Stimulated activated CD4-positive, alpha-beta T cell treated with anti-CD3 and anti-CD28 coated beads, Interleukin-12 subunit alpha, Interleukin-12 subunit beta, amount 100 ng/mL, for 4 hours (primary cell): ENCODE data around the gene RAB3GAP1.
"Not testable (repeated sequence)": the region's sequence is repeated elsewhere in the genome, so short reads cannot be mapped to it uniquely, and the experiment has no call there.

Source experiments
- DNase-seq: peaks from one replicate; pipeline ENCODE4 v3.0.0-alpha.2; 2020

Gene RAB3GAP1

DNA sequence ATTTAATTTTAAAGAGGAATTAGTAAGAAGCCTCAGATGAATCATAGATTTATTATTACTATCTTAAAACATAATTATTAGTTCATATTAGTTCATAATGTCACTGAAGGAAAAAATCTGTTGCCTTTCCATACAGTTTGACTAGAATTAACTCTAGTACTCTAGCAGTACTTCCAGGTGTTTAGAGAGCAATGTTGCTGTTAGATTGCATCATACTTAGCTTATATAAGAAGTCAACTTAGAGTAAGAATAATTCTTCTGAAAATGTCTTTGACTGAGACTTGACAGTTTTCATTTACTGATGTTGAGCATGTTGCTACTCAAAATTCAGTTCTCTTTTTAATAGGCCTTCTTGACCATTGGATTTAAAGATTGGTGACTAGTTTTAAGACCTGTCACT lies 4.7 kb downstream of the RAB3GAP1 start:
- DNase-seq = no peak

DNA sequence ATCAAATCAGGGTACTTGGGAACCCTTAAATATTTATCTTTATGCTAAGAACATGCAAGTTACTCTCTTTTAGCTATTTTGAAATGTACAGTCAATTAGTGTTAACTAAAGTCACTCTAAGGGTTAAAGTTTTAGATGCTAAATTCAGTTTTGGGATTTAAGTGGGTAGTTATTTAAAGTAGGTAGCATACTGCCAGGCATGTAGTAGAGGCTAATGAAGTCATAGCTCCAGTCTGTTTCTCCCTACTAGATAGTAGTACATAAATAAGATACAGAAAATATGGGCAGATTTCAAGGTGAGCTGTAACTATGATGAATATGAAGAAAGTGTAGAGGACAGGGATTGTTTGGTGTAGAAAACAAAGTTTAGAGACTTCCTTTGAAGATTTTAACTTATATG lies 7.5 kb downstream of the RAB3GAP1 start:
- no peak for DNase-seq

DNA sequence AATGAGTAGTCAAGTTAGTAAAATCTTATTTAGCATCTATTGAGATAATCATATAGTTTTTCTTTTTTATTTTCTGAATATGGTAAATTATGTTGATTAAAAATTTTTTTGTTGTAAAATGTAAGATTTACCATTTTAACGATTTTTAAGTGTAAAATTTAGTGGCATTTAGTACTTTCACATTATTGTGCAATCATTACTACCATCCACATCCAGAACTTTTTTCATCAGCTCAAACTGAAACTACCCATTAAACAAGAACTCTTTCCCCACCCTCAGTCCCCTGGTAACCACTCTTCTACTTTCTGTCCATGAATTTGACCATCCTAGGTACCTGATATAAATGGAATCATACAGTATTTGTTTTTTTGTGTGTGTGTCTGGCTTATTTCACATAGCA lies 11.1 kb downstream of the RAB3GAP1 start:
- DNase-seq = no peak

DNA sequence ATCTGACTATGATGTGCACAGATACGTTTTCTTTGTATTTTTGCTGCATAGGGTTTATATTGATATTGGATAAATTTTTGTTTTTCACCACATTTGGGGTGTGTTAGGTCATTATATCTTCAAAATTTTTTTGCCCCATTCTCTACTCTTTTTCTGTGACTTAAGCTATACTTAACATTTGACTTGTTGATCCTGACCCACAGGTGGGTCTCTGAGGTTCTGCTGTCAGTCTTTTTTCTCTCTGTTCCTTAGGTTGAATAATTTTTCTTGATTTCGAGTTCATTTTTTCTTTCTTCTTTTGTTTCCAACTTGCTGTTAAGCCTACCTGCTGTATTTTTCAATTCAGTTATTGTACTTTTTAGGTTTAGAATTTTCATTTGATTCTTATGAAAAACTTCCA lies 12.1 kb downstream of the RAB3GAP1 start:
- no peak for DNase-seq

DNA sequence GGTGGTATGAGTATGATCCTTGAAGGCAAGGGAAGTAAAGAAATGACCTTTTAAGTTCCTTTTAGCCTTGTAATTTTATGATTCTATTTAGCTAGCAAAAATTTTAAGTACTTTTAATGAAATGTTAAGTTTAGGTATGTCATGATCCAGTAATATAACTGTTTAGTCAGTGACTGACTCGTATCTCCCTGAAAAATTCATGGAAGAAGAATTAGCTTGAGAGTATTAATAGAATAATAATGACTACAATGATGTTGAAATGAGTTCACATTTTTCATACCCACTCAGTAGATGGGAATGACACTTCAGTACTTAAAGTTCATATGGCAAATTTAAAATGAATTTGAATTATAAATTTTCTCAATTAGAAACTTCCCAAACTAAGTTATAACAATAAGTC lies 14.6 kb downstream of the RAB3GAP1 start:
- DNase-seq = no peak

DNA sequence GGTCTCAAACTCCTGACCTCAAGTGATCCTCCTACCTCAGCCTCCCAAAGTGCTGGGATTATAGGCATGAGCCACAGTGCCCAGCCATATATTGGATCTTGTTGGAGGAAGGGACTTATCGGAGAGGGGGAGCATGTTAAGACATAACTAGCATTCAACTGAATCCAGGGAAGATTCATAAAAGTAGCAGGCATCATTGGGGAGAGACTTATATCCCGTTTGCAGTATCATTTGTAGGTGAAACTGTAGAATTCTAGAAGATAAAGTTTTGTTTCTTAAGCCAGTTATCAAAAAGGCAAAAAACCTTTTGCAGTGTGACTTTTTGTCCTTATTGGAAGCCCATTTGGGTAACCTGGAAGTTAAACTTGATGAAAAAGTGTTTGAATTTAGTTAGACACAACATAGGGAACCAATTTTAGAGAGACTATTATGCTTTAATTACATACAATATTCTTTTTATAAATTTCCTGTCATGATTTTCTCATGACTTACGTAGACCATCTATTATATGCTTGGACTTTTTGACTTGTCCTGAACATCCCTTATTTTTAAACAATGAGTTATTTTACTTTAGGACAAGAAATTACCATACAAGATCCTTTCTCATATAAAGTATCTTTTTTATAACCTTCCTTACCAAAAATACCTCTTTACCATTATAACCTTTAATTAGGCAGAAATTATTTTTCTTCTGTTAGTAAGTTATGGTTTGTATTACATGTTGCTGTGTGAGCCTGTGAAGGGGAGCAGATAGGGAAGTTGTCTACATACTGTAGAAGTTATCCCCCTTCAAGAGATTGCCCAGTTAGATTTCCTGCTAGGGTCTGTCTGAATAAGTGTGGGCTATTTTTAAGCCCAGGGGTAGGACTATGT lies 20.3 kb downstream of the RAB3GAP1 start:
- DNase-seq = no peak

DNA sequence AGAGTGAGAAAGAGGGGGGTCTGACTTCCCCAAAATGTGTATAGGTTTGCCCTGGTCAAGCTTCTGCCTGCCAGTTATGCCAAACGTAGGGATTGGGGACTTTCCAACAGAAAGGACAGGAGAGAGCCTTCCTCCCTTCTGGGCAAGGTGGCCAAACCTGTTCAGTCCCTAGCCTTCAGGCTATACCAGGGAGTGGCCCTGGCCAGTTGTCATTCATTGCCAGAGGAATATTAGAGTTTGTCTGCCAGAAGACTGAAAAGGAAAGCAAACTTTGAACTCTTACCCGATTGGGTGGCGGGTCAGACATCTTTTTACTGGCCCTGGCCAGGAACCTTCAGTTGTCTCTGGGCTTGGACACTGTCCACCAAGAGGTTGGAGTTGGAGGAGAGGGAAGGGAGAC lies 22.1 kb downstream of the RAB3GAP1 start:
- no peak for DNase-seq

DNA sequence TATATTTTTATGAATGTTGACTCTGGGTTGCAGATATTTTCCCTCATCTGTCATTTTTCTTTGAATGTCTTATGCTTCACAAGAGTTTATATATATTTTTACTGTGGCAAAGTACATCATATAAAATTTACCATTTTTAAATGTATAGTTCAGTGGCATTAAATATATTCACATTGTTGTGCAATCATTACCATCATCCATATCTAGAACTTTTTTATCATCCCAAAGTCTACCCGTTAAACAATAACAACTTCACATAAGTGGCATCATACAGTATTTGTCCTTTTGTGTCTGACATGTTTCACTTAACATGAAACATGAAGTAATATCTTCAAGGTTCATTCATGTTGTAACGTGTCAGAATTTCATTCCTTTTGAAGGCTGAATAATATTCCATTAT lies 24.5 kb downstream of the RAB3GAP1 start:
- no peak for DNase-seq

DNA sequence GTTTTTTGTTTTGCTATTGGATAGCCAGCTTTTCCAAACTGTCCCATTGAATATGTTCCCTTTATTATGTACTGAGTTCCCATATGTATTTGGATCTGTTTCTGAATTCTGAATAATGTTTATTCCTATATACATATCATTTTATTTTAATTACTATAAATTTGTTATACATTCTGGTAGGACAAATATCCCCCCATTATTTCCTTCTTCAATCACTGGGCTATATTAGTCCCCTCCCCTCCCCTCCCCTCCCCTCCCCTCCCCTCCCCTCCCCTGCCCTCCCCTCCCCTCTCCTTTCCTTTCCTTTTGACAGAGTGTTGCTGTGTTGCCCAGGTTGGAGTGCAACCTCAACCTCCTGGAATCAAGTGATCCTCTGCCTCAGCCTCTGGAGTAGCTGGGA lies 26.3 kb downstream of the RAB3GAP1 start:
- no peak for DNase-seq

DNA sequence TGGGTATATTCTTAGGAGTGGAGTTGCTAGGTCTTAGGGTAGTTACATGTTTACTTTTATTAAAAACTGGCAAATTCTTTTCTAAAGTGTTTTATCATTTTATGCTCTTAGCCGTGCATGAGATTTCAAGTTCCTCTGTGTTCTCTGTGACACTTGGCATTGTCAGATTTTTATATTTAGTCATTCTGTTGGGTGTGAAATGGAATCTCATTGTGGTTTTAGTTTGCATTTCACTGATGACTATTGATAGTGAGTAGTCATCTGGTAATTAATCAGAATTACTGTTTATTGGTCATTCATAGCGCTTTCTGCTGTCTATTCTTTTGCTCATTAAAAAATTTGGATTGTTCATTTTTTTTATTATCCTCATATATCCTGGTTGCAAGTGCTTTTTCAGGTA lies 34.1 kb downstream of the RAB3GAP1 start:
- no peak for DNase-seq

DNA sequence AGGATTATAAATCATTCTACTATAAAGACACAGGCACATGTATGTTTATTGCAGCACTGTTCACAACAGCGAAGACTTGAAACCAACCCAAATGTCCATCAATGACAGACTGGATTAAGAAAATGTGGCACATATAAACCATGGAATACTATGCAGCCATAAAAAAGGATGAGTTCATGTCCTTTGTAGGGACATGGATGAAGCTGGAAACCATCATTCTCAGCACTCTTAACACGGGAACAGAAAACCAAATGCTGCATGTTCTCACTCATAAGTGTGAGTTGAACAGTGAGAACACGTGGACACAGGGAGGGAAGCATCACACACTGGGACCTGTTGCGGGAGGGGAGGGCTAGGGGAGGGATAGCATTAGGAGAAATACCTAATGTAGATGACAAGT lies 37.5 kb downstream of the RAB3GAP1 start:
- not testable (repeated sequence) for DNase-seq

DNA sequence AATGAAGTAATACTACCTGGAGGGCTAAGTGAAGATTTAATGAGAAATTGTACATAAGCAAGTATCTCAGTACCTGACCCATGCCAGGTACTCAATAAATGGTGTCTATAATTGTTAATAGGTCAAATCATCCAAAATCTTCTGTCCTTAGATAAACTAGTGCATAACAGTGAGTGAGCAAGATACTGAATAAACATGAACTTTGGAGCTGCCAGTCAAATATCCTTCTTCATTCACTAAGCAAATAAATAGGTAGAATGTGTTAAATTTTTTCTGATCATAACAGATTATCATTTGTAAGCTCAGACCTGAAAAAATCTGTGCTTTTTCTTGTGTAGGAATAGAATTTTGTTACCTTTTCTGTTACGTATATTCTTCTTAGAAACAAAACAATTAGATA lies 39.6 kb downstream of the RAB3GAP1 start:
- no peak for DNase-seq

DNA sequence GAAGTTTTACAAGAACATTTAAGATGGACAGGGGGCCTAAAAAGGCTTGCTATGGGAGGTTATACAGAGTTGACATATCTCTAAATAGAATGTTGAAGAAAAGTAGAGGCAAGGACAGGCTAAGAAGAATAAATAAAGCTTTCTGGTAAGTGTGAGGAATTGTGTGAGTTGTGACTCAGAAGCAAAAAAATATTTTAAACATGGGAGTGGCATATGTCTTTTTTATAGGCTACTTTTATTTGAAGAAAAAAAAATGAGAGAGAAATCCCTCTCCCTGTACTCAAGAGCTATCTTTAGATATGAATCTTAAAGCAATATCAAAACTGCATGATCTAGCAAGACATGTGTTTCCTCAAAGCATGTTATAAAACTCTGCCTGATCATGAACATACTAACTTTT lies 41.1 kb downstream of the RAB3GAP1 start:
- DNase-seq = no peak

DNA sequence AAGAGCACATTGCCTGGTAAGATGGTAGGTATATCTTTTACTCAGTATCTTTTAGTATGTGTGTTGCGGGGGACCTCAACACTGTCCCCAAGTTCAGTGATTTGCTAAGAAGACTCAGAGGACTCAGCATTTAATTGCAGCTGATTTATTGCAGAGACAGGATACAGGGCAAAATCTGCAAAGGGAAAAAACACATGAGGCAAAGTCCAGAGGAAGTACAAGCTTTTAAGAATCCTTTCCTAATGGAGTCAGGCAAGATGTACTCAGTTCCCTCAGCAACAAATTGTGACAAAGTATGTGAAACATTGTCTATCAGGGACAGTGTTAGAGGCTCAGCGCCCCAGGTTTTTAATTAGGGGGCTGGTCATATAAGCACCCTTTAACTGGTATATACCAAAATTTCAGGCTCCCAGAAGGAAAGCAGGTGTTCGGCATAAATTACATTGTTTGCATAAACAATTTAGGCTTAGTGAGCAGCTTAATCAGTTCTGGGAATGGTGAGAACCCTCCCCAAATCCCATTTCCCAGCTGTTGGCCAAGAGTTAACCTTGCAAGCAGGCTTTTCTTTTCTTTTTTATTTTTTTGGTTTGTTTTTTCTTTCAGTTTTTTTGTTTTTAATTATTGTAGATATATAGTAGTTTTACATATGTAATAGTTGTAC lies 41.7 kb downstream of the RAB3GAP1 start:
- no peak for DNase-seq

DNA sequence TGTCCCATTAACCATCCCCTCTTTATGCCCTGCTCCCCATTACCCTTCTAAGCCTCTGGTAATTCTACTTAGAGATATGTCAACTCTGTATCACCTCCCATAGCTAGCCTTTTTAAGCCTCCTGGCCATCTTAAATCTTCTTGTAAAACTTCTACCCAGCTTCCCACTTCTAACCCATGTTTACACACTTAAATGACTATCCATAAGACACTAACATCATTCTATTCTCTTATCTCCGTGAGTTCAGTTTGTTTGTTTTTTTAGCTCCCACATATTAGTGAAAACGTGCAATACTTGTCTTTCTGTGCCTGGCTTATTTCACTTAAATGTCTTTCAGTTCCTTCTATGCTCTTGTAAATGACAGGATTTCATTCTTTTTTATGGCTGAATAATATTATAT lies 42.4 kb downstream of the RAB3GAP1 start:
- no peak for DNase-seq

DNA sequence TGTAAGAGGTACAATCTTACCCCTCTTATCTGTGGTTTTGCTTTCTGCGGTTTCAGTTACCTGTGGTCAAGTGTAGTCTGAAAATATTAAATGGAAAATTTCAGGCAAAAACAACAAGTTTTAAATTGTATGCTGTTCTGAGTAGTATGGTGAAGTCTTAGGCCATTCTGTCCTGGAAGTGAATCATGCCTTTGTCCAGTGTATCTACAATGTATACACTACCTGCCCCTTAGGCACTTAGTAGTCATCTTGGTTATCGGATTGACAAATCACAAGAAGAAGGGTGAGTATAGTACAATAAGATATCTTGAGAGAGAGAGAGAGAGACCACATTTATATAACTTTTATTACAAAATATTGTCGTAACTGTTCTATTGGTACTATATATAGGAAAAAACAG lies 43.5 kb downstream of the RAB3GAP1 start:
- DNase-seq = no peak

DNA sequence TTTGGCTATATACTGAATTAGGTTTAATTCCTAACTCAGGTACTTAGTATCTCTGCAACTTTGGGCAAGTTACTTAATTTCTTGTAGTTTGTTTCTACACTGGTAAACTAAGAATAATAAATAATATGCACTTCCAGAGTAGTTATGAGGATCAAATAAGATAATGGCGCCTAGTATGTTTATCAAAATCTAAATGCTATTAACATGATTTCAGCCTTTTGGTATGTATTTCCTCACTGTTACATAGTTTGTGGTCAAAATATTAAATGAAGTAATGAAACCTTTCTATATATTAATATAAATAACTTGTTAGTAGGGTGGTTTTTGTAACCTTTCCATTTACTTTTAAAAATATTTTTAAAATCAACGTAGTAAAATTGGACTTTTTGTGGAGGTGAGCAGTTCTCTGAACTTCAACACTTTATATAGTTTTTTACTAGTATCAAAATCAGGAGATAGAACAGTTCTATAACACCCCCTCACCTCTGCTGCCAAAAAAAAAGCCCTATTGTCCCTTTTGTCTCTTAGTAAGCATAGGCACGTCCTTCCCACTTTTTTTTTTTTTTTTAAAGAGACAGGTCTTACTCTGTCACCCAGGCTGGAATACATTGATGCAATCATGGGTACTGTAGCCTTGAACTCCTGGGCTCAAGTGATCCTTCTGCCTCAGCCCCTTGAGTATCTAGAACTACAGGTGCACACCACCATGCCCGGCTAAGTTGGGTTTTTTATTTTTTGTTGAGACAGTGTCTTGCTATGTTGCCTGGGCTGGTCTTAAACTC lies 44.8 kb downstream of the RAB3GAP1 start:
- no peak for DNase-seq

DNA sequence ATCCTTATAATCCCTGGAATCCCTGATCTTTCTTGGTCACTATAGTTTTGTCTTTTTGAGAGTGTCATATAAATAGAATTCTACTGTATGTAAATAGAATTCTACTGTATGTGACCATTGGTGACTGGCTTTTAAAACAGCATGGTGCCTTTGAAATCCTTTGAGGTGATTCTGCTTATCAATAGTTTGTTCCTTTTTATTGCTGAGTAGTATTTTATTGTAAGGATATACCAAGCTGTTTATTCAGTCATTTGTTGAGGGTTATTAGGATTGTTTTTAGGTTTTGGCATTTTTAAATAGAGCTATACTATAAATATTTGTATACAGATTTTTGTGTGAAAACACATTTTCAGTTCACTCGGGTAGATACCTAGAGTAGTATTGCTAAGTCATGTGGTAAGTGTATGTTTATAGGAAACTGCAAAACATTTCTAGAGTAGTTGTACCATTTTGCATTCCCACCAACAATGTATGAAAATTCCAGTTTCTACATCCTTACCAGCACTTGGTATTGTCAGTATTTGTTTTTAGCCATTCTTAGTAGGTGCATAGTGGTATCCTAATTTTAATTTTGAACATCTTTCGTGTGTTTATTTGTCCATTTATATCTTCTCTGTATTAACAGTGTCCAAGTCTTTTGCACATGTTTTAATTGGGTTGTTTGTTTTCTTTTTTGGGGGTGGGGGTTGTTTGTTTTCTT lies 45.6 kb downstream of the RAB3GAP1 start:
- DNase-seq = no peak

DNA sequence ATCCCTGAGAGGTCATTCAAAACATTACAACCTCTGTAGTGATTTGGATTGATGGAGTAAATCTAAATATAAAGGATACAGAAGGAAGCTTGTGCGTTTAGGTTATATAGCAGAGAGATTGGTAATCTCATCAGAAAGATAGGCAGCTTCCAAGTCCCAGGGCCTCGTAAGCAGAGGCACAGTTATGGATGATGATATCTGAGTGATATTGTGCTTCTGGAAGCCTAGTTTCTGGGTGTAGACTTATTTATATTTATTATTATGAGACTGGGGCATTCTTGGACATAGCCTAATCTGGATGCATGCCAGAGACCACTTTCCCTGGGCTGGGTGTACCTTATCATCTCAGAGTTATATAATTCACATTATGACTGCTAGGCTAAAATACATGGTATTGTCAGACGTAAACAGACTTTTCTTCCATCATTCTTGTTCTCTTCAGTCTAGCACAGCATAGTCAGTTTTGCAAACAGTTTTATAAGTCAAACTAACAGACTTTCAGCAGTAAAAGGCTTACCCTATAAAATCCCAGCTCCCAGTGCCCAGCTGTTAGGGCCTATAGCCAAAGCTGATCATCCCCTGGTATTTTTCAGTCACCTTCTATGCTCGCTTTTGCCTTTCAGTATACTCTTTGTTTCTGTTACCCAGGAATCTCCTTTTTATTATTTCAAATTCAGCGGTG lies 47.9 kb downstream of the RAB3GAP1 start:
- no peak for DNase-seq

DNA sequence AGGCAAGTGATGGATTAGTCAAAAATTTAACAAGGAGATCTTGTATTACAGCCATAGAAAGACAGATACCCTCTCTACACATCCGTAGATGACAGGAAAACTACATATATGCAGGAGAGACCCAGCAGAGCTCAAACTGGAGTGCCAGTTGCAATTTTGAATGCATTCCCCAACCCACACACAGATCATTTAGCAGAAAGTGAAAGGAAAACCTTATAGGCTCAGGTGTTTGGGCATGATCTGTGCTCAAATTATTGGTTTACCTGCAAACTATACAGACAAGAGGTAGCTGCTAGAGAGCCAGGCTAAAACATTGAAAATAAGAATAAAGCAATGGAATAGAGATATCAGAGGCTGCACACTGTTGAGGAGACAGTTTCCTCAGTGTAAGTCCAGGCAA lies 51.8 kb downstream of the RAB3GAP1 start:
- DNase-seq = no peak

DNA sequence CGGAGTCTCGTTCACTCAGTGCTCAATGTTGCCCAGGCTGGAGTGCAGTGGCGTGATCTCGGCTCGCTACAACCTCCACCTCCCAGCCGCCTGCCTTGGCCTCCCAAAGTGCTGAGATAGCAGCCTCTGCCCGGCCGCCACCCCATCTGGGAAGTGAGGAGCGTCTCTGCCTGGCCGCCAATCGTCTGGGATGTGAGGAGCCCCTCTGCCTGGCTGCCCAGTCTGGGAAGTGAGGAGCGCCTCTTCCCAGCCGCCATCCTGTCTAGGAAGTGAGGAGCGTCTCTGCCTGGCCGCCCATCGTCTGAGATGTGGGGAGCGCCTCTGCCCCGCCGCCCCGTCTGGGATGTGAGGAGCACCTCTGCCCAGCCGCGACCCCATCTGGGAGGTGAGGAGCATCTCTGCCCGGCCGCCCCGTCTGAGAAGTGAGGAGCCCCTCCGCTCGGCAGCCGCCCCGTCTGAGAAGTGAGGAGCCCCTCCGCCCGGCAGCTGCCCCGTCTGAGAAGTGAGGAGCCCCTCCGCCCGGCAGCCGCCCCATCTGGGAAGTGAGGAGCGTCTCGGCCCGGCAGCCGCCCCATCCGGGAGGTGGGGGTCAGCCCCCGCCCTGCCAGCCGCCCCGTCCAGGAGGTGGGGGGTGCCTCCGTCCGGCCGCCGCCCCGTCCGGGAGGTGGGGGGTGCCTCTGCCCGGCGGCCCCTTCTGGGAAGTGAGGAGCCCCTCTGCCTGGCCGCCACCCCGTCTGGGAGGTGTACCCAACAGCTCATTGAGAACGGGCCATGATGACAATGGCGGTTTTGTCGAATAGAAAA lies 53.6 kb downstream of the RAB3GAP1 start:
- DNase-seq = not testable (repeated sequence)

DNA sequence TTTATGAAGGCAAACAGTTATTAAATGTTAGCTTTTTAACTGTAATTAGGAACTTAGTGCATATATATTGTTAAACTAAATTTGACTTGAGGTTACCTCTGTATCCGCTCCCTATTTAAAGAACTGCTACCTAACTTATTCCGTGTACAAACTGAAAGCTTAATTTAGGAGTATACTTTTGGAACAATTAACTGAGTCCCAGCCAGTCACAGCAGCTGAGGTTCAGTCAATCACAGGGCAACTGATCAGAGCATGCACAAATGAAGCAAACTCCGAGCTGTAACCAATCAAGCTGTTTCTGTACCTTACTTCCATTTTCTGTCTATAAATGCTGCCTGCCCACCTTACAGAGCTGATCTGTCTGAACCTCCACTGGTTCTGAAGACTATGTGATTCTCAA lies 61.2 kb downstream of the RAB3GAP1 start:
- DNase-seq = no peak
